A549 (cell line): ENCODE data around the gene ALDH1A1. TPM values are rescaled to one million over a fixed set of nuclear protein-coding genes. Genes with fewer than 3 reads are reported as not detected.
A peak's percentile ranks its signal among the peaks of the same experiment; 100 is the strongest.

Experiments
- ATAC-seq, 2 experiments: fragments of 200-7000 bp in 1 of 2; fragments of >200 bp in 1 of 2; cut with Nextera tagmentation in 1 of 2; cut with Tn5 transposase in 1 of 2; 3 replicates each; pipeline versions ENCODE4 v1.8.0 to v1.9.1; 2018 to 2020; ENCODE audit warnings: mild to moderate bottlenecking in 1 of 2, moderate library complexity in 1 of 2
- CTCF ChIA-PET: fragments of 300-600 bp; sonication (Branson Sonifier 250); formaldehyde crosslinking; extraction: SDS; loops from one replicate; lab custom pipeline; 2021; ENCODE audit warnings: antibody characterized with exemption, inconsistent platforms; lab: Yijun Ruan, JAX
- POLR2A ChIA-PET: fragments of 350-600 bp; formaldehyde crosslinking; extraction: SDS; loops from one replicate; lab custom pipeline; 2021; ENCODE audit warnings: antibody characterized with exemption, inconsistent platforms; lab: Yijun Ruan, JAX
- DNase-seq, 2 experiments: peaks; one replicate each; pipeline versions ENCODE4 v3.0.0 to v3.0.0-alpha.2; 2011 to 2016; ENCODE audit warnings: low read depth in 1 of 2, low spot score in 1 of 2
- FAIRE-seq: peaks from 2 replicates; lab custom pipeline; 2011; peaks lifted over from hg19 to GRCh38; lab: Jason Lieb, UNC
- H3K27ac ChIP-seq, 2 experiments: fragments of >200 bp; sonication (Bioruptor Twin); formaldehyde crosslinking; 3 replicates each; pipeline ENCODE4 v1.5.1; 2016 to 2017
- H3K4me1 ChIP-seq: fragments of >200 bp; sonication (Bioruptor Twin); formaldehyde crosslinking; 3 replicates; pipeline ENCODE4 v1.6.1; 2016
- H3K4me2 ChIP-seq: fragments of >200 bp; sonication (Bioruptor Twin); formaldehyde crosslinking; 3 replicates; pipeline ENCODE4 v1.6.1; 2016
- H3K4me3 ChIP-seq: fragments of >200 bp; sonication (Bioruptor Twin); formaldehyde crosslinking; 3 replicates; pipeline ENCODE4 v1.5.1; 2016
- H3K9me3 ChIP-seq: fragments of >200 bp; sonication (Bioruptor Twin); formaldehyde crosslinking; 3 replicates; pipeline ENCODE4 v1.6.1; 2016
- BCL3 ChIP-seq: fragments of >200 bp; sonication (Bioruptor Twin); formaldehyde crosslinking; IDR thresholded peaks from 3 replicates; pipeline ENCODE4 v1.6.1; 2016
- CBX8 ChIP-seq: fragments of 200-600 bp; sonication (generic); IDR thresholded peaks from 2 replicates; pipeline ENCODE4 v1.6.1; 2016
- CEBPB ChIP-seq, 2 experiments: fragments of >200 bp in 1 of 2; sonication (Bioruptor Twin) in 1 of 2; formaldehyde crosslinking in 1 of 2; IDR thresholded peaks; 2 replicates each; pipeline ENCODE4 v1.6.1; 2012 to 2016
- CHD4 ChIP-seq: fragments of 200-600 bp; sonication (generic); IDR thresholded peaks from 2 replicates; pipeline ENCODE4 v1.6.1; 2016; ENCODE audit warnings: antibody characterized with exemption, mild to moderate bottlenecking, borderline replicate concordance
- ELK1 ChIP-seq: fragments of 150-350 bp; IDR thresholded peaks from 2 replicates; pipeline ENCODE4 v1.6.1; 2014; ENCODE audit warnings: low read depth, mild to moderate bottlenecking, low read length
- FOSB ChIP-seq: fragments of 250-450 bp; sonication (Bioruptor Pico); IDR thresholded peaks from 2 replicates; pipeline ENCODE4 v1.5.0; 2020; ENCODE audit warnings: mild to moderate bottlenecking, moderate library complexity
- GATA3 ChIP-seq: IDR thresholded peaks from 2 replicates; pipeline ENCODE4 v1.6.1; 2012; ENCODE audit warnings: borderline replicate concordance
- HDAC2 ChIP-seq: fragments of 200-600 bp; sonication (generic); IDR thresholded peaks from 2 replicates; pipeline ENCODE4 v1.6.1; 2016
- HOXA7 ChIP-seq: fragments of 250-450 bp; sonication (Bioruptor Pico); IDR thresholded peaks from 2 replicates; pipeline ENCODE4 v1.5.0; 2020; ENCODE audit warnings: mild to moderate bottlenecking, moderate library complexity
- HOXB5 ChIP-seq: fragments of 250-450 bp; sonication (Bioruptor Pico); IDR thresholded peaks from 2 replicates; pipeline ENCODE4 v1.5.0; 2020; ENCODE audit warnings: mild to moderate bottlenecking, moderate library complexity
- JUN ChIP-seq, 2 experiments: fragments of >200 bp; sonication (Bioruptor Twin); formaldehyde crosslinking; IDR thresholded peaks; 2 replicates in 1 of 2; 3 replicates in 1 of 2; pipeline ENCODE4 v1.6.1; 2016 to 2017
- JUNB ChIP-seq: fragments of >200 bp; sonication (Bioruptor Twin); formaldehyde crosslinking; IDR thresholded peaks from 2 replicates; pipeline ENCODE4 v1.6.1; 2016
- KDM1A ChIP-seq: fragments of 200-600 bp; sonication (generic); IDR thresholded peaks from 2 replicates; pipeline ENCODE4 v1.6.1; 2016; ENCODE audit warnings: low read depth, mild to moderate bottlenecking
- KDM5A ChIP-seq: fragments of 200-600 bp; sonication (generic); IDR thresholded peaks from 2 replicates; pipeline ENCODE4 v1.6.1; 2016; ENCODE audit warnings: antibody characterized with exemption, mild to moderate bottlenecking
- MAFK ChIP-seq: fragments of 450-650 bp; IDR thresholded peaks from 2 replicates; pipeline ENCODE4 v1.6.1; 2014; ENCODE audit not compliant: partially characterized antibody
- MAX ChIP-seq: IDR thresholded peaks from 2 replicates; pipeline ENCODE4 v1.6.1; 2012
- MAZ ChIP-seq: fragments of 150-350 bp; IDR thresholded peaks from 2 replicates; pipeline ENCODE4 v1.6.1; 2014; ENCODE audit warnings: antibody characterized with exemption, low read depth, low read length, borderline replicate concordance
- PBX3 ChIP-seq: IDR thresholded peaks from 2 replicates; pipeline ENCODE4 v1.6.1; 2012
- POLR2A ChIP-seq: IDR thresholded peaks from 2 replicates; pipeline ENCODE4 v1.6.1; 2012; ENCODE audit warnings: mild to moderate bottlenecking, low read length
- RAD21 ChIP-seq, 2 experiments: fragments of >200 bp in 1 of 2; sonication (Bioruptor Twin) in 1 of 2; formaldehyde crosslinking in 1 of 2; IDR thresholded peaks in 1 of 2; conservative IDR thresholded peaks in 1 of 2; 2 replicates in 1 of 2; 3 replicates in 1 of 2; pipeline ENCODE4 v1.6.1; 2012 to 2018; ENCODE audit warnings: inconsistent platforms in 1 of 2
- RARB ChIP-seq: fragments of 250-450 bp; sonication (Bioruptor Pico); IDR thresholded peaks from 2 replicates; pipeline ENCODE4 v1.8.0; 2021; ENCODE audit warnings: mild to moderate bottlenecking, moderate library complexity
- RNF2 ChIP-seq: fragments of 200-600 bp; sonication (generic); IDR thresholded peaks from 2 replicates; pipeline ENCODE4 v1.6.1; 2016; ENCODE audit warnings: low read depth, mild to moderate bottlenecking, antibody characterized with exemption, moderate library complexity, borderline replicate concordance
- SREBF2 ChIP-seq: fragments of 450-650 bp; IDR thresholded peaks from 2 replicates; pipeline ENCODE4 v1.6.1; 2014; ENCODE audit warnings: mild to moderate bottlenecking, moderate library complexity
- TFCP2L1 ChIP-seq: fragments of 250-450 bp; sonication (Bioruptor Pico); IDR thresholded peaks from 2 replicates; pipeline ENCODE4 v1.5.0; 2021; ENCODE audit warnings: mild to moderate bottlenecking
- TP53 ChIP-seq: fragments of 250-450 bp; sonication (Bioruptor Pico); IDR thresholded peaks from 2 replicates; pipeline ENCODE4 v1.5.0; 2021; ENCODE audit warnings: mild to moderate bottlenecking, moderate library complexity
- ZC3H11A ChIP-seq: fragments of 450-650 bp; IDR thresholded peaks from 2 replicates; pipeline ENCODE4 v1.6.1; 2014; ENCODE audit warnings: antibody characterized with exemption, mild to moderate bottlenecking
- ZFP36 ChIP-seq: fragments of 450-650 bp; IDR thresholded peaks from 2 replicates; pipeline ENCODE4 v1.6.1; 2014; ENCODE audit warnings: borderline replicate concordance; ENCODE audit not compliant: partially characterized antibody
- WGBS: methylation state at CpG from one replicate; pipeline ENCODE4 v1.1.6; 2017; ENCODE audit errors: missing lambda C conversion rate; 5-methylcytosine and 5-hydroxymethylcytosine counted together
- polyA minus RNA-seq: library from RNA; depleted of rRNA, polyadenylated mRNA; stranded (reverse); fragments of >200 nt; gene quantifications from 2 replicates; pipeline ENCODE4 v1.2.3, GENCODE V29; 2011; rRNA and poly(A)+ RNA removed
- polyA plus RNA-seq, 4 experiments: library from polyadenylated mRNA; depleted of rRNA in 3 of 4; stranded (reverse); fragments of >200 nt; fragmentation: RNase III in 1 of 4; extraction: RNeasy Plus Mini Kit Qiagen cat#74134 plus additional on column Dnase treatment in 1 of 4; gene quantifications; 2 replicates in 3 of 4; 3 replicates in 1 of 4; pipeline ENCODE4 v1.2.3, GENCODE V29; 2011 to 2017

The ALDH1A1 gene
- polyA plus RNA-seq (2011; rRNA removed) (6,119 and 8,617 TPM in 2 replicates), polyA plus RNA-seq (2017; fragmentation: RNase III; extraction: RNeasy Plus Mini Kit Qiagen cat#74134 plus additional on column Dnase treatment) (9,362 to 9,987 TPM (median 9,373 TPM) in 3 replicates), polyA minus RNA-seq (2,553 and 2,631 TPM in 2 replicates)
- 2,623 and 3,095 TPM in 2 replicates for polyA plus RNA-seq (2012; cell fraction: cytosol; rRNA removed)
- polyA plus RNA-seq (2012; cell fraction: nucleus; rRNA removed), result 1,463 and 2,252 TPM in 2 replicates

- WGBS, result 2% methylated on average over 9 of the region's 9 CpGs
- peak; percentile 64 to 65; a peak in 5 of 6 replicates for ATAC-seq
- Histone ChIP-seq H3K4me3 (peak within 1 kb of the TSS; percentile 67), H3K9me3 (no peaks in the 10 kb centered on the region), H3K4me2 (peak within 1 kb of the TSS; percentile 94), H3K27ac (peak within 1 kb of the TSS; percentile 90 to 91), H3K4me1 (peaks cover 23% of the 10 kb centered on the region)
- ChIA-PET CTCF (interaction anchor here (0.9 kb wide), 1 partner anchor 12 kb away, joined by 4 read pairs; no protein-coding TSS in a partner anchor), POLR2A (interaction anchor here (1.0 to 2.1 kb wide), 3 partner anchors 10 to 97 kb away, joined by 3 to 11 read pairs (median 3); no protein-coding TSS in a partner anchor)
- FAIRE-seq, result peak; percentile 99
- peak; percentile 98 to 99 for TF ChIP-seq JUN (IDR thresholded peaks at IDR 0.05)
- TF ChIP-seq KDM5A, result no peak
- TF ChIP-seq CEBPB (IDR thresholded peaks at IDR 0.05), result no peak
- TF ChIP-seq JUNB, result no peak
- TF ChIP-seq CBX8, result no peak
- TF ChIP-seq POLR2A, result peak; percentile 84
- no peak for TF ChIP-seq ZFP36
- peak; percentile 99 for TF ChIP-seq BCL3
- TF ChIP-seq KDM1A, result no peak
- peak; percentile 66; the same call in 1 of the 2 replicates for TF ChIP-seq PBX3
- TF ChIP-seq MAFK, result peak; percentile 72
- no peak for TF ChIP-seq RARB (CRISPR knock-in tag)
- no peak for TF ChIP-seq SREBF2
- no peak for TF ChIP-seq HDAC2
- TF ChIP-seq HOXA7, result no peak
- TF ChIP-seq FOSB, result no peak
- no peak for TF ChIP-seq ELK1
- no peak for TF ChIP-seq TP53 (CRISPR knock-in tag)
- no peak for TF ChIP-seq MAZ
- no peak for TF ChIP-seq CHD4
- TF ChIP-seq TFCP2L1 (CRISPR knock-in tag), result no peak
- TF ChIP-seq ZC3H11A, result no peak
- no peak for TF ChIP-seq RNF2
- 0 out of 5 replicates have a peak, but pooled peaks of 1 of the 2 experiments have one; percentile 9 for TF ChIP-seq RAD21 (conservative IDR thresholded peaks at IDR 0.05 in 1 of 2, IDR thresholded peaks at IDR 0.05 in 1 of 2)
- peak; percentile 33; the same call in 1 of the 2 replicates for TF ChIP-seq GATA3
- DNase-seq, result peak in 1 of 2 experiments; percentile 91
Measured at GRCh38 chr9:72952914-72953313, at the start of gene ALDH1A1. Gene ALDH1A1 (minus strand): TSS chr9:72953053. CDS start chr9:72953000, 53 bp downstream.

- WGBS, result 87% methylated on average over 3 of the region's 3 CpGs
- Histone ChIP-seq H3K27ac (0 out of 6 replicates have a peak overlapping the region, but pooled peaks of 1 of the 2 experiments have one; percentile 12), H3K9me3 (peaks cover 13% of the 10 kb centered on the region; the same call in 2 of the 3 replicates), H3K4me2 (no peak overlapping the region), H3K4me1 (peaks cover 28% of the 10 kb centered on the region), H3K4me3 (no peak overlapping the region)
- ChIA-PET CTCF (interaction anchor here (0.6 to 1.0 kb wide), 2 partner anchors 25 to 53 kb away, joined by 3 to 4 read pairs; no protein-coding TSS in a partner anchor), POLR2A (no interaction called here)
- DNase-seq, result no peak
- no peak for ATAC-seq
- TF ChIP-seq POLR2A (no peak), HOXB5 (CRISPR knock-in tag) (no peak), HOXA7 (no peak), MAX (no peak)
- no peak for FAIRE-seq
Measured at GRCh38 chr9:73001860-73002259, 49.0 kb upstream of the ALDH1A1 start.
